ENCODE results near the gene PPIP5K2.

GRCh38 chr5:103079796-103080195 is 40.3 kb upstream of the PPIP5K2 start:
- no peak for TF ChIP-seq CTCF (IDR thresholded peaks at IDR 0.05; ENCODE audit: control extremely low read depth in 1 of 3, insufficient read depth in 1 of 3, low read depth in 1 of 3, low read length in 3 of 3)
- TF ChIP-seq NANOG (IDR thresholded peaks at IDR 0.05; ENCODE audit: insufficient read depth, low read depth, low read length, poor library complexity, severe bottlenecking): no peak
- TF ChIP-seq RAD21 (IDR thresholded peaks at IDR 0.05 in 1 of 2, conservative IDR thresholded peaks at IDR 0.05 in 1 of 2; ENCODE audit: low read depth in 2 of 2, low read length in 2 of 2): no peak
- TF ChIP-seq EP300 (IDR thresholded peaks at IDR 0.05; ENCODE audit: borderline replicate concordance in 1 of 2, low read depth in 2 of 2, low read length in 2 of 2): no peak
- no peak for TF ChIP-seq POLR2A (IDR thresholded peaks at IDR 0.05; ENCODE audit: control extremely low read depth in 1 of 2, low read depth in 2 of 2, low read length in 2 of 2)
- no peak for TF ChIP-seq HDAC6 (IDR thresholded peaks at IDR 0.05; ENCODE audit: low read depth, low read length)
- no peak for TF ChIP-seq SIN3A (conservative IDR thresholded peaks at IDR 0.05 in 1 of 2, IDR thresholded peaks at IDR 0.05 in 1 of 2; ENCODE audit: low read depth in 1 of 2, low read length in 2 of 2)
- no peak for TF ChIP-seq JUN (IDR thresholded peaks at IDR 0.05; ENCODE audit: low read depth, low read length)
- no peak for TF ChIP-seq RNF2 (IDR thresholded peaks at IDR 0.05; ENCODE audit: borderline replicate concordance, low read depth, low read length, missing control alignments, poor library complexity, severe bottlenecking)
- no peak for TF ChIP-seq MAX (IDR thresholded peaks at IDR 0.05)
- TF ChIP-seq EZH2 (IDR thresholded peaks at IDR 0.05; ENCODE audit: low read depth, low read length, severe bottlenecking): no peak
- TF ChIP-seq FOSL1 (IDR thresholded peaks at IDR 0.05; ENCODE audit: insufficient read depth, low read depth, low read length): no peak
- no peak for TF ChIP-seq BRCA1 (IDR thresholded peaks at IDR 0.05; ENCODE audit: low read depth, low read length)
- no peak for TF ChIP-seq SP1 (IDR thresholded peaks at IDR 0.05; ENCODE audit: low read depth, low read length)

All from H1 (cell line).